ENCODE data around the gene RASGRP3. TPM values are rescaled to one million over a fixed set of nuclear protein-coding genes. Genes with fewer than 3 reads are reported as not detected.

RASGRP3 gene
- total RNA-seq, 1 experiment from 2014 or later = 0.34 TPM

- CTCF ChIA-PET = no interaction called here
- Histone ChIP-seq H3K27me3 (replicated peaks; ENCODE audit: insufficient read depth, low read depth, low read length, poor library complexity) (no peaks in the 10 kb centered on the region), H3K4me1 (ENCODE audit: insufficient read depth, low read length, poor library complexity, severe bottlenecking) (peaks cover 14% of the 10 kb centered on the region), H3K4me3 (ENCODE audit: low read depth, low read length, poor library complexity, severe bottlenecking) (no peak overlapping the region), H3K36me3 (ENCODE audit: insufficient read depth, low read length, poor library complexity, severe bottlenecking) (no peaks in the 10 kb centered on the region), H3K27ac (ENCODE audit: low read depth, low read length, poor library complexity, severe bottlenecking) (no peak overlapping the region), H3K9me3 (ENCODE audit: low read depth, low read length, poor library complexity, severe bottlenecking) (peaks cover 14% of the 10 kb centered on the region)
- DNase-seq (ENCODE audit: low spot score) = no peak
- intact Hi-C loops (cut with micrococcal nuclease; ENCODE audit: unreplicated experiment) = no loop called here
- POLR2A ChIA-PET (ENCODE audit: low non-redundant PET) = no interaction called here
- TF ChIP-seq, protein P1, sequence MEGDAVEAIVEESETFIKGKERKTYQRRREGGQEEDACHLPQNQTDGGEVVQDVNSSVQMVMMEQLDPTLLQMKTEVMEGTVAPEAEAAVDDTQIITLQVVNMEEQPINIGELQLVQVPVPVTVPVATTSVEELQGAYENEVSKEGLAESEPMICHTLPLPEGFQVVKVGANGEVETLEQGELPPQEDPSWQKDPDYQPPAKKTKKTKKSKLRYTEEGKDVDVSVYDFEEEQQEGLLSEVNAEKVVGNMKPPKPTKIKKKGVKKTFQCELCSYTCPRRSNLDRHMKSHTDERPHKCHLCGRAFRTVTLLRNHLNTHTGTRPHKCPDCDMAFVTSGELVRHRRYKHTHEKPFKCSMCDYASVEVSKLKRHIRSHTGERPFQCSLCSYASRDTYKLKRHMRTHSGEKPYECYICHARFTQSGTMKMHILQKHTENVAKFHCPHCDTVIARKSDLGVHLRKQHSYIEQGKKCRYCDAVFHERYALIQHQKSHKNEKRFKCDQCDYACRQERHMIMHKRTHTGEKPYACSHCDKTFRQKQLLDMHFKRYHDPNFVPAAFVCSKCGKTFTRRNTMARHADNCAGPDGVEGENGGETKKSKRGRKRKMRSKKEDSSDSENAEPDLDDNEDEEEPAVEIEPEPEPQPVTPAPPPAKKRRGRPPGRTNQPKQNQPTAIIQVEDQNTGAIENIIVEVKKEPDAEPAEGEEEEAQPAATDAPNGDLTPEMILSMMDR (conservative IDR thresholded peaks at IDR 0.05; ENCODE audit: low read depth, low read length) = no peak
- TF ChIP-seq EZH2 (IDR thresholded peaks at IDR 0.05; ENCODE audit: borderline replicate concordance, low read depth, low read length, poor library complexity, severe bottlenecking) = no peak
- BruUV-seq (replicated peaks) = no TSS peak
Observed at GRCh38 chr2:33614190-33614589, 137.7 kb downstream of the RASGRP3 start.

Other genes starting within 250 kb of the RASGRP3 start
- gene FAM98A, start 122.7 kb downstream of the RASGRP3 start, total RNA-seq (2021) = 60.3 and 64.7 TPM in 2 replicates